ENCODE results near the gene RXRB.

The RXRB gene

DNA sequence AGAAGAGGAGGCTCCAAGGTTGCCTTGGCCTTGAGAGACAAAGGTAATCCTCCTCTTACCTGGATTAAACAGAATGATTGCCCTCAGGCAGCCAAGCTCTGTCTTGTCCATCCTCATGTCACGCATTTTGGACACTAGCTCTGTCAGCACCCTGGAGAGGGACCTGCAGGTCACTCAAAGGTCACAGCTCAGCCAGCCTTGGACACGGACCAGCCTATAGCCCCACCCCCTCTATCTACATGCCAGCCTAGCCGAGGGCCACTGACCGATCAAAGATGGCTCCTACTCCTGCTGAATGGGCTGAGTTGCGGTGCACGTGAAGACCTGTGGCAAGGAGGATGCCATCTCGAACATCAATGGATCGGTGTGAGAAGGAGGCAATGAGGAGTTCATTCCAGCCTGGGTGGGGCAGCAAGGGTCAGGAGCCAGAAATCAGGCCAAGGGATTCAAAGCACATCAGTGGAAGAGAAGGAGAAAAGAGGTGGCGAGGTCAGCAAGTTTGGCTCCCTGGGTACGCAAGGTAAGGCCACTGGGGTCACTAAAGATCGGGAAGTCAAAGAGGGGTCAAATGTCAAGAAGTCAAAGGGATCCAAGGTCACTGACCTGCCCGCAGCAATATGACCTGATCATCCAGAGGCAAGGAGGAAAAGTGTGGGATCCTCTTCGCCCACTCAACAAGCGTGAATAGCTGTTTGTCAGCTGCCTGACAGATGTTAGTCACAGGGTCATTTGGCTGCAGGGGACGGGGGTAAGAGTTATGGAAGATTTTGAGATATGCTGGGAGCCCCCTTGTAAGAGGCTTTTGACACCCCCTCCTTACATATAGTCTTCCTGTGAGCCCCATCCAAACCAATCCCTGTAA lies 4.9 kb downstream of the RXRB start:
- no peak for DNase-seq

- no peak for DNase-seq
Observed at GRCh38 chr6:33194431-33194979, 6.0 kb downstream of the RXRB start.

DNA sequence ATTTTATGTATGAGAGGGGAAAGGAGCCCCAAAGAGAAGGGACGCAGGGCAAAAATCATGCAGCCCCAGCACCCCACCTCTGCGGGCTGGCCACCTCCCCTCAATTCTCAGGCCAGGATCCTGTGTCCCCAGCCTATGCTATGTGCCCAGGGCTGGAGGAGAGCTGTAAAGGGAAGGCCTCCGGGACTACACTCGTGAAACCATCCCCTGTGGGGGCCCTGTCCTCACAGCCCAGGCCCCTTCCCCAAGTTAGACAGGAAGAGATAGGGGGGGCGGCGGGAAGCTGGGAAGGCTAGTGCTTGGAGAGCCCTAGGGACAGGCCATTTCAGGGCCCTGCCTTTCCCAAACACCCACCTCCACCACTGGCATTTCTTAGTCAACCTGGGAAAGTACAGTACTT lies 6.8 kb downstream of the RXRB start:
- no peak for DNase-seq

GRCh38 chr6:33192671-33193602 lies 7.5 kb downstream of the RXRB start:
- DNase-seq = no peak

GRCh38 chr6:33192105-33192646 lies 8.3 kb downstream of the RXRB start, which contains the start of gene COL11A2:
Gene COL11A2 (minus strand): TSS chr6:33192467. CDS start chr6:33192240, 227 bp downstream.
- no peak for DNase-seq

GRCh38 chr6:33191383-33192104 lies 8.9 kb downstream of the RXRB start:
- no peak for DNase-seq

GRCh38 chr6:33190504-33191107 lies 9.9 kb downstream of the RXRB start:
- DNase-seq = no peak

GRCh38 chr6:33189625-33190448 lies 10.6 kb downstream of the RXRB start:
- no peak for DNase-seq

DNA sequence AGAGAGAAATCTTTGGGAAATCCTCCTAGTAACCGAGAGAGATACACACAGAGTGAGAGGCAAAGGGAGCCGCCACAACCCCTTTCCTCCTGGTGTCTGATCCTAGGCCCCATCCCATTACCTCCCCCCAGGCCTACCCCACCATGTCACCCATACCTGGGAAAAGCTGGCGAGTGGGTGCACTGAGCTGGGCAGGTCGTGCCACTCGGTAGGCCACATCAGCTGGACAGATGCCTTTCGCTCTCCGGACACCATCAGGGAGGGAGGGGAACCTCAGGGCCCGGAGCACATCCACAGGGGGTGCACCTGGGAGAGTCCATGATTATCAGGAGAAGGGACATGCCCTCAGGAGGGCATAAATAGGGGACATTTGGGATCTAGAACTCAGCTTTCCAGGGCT lies 11.3 kb downstream of the RXRB start:
- no peak for DNase-seq

GRCh38 chr6:33187809-33188208 lies 12.7 kb downstream of the RXRB start:
- no peak for DNase-seq

DNA sequence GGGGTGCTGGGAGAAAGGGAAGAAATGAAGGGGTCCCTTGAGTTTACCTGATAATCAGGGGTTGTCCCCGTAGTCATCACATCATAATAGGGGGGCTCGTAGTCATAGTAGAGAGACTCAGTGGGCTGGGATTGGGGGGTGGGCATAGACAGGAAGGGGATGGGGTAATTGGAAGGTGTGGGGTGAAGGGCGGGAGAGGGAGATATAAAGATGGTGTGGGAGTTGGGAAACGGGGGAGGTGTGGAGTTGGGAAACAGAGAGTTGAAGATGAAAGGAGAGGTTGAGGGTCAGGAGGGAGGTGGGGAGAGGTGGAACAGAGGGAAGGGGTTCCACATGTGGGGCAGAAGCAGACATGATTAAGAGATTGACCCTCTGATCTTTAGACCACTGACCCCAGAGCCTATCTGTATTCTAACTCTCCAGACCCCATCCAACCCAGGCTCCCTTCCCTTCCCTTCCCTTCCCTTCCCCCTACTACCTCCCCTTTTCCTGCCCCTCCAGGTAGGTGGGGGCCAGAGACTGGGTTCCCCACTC lies 14.7 kb downstream of the RXRB start:
- DNase-seq = no peak

- no peak for DNase-seq
Observed at GRCh38 chr6:33185190-33185589, 15.3 kb downstream of the RXRB start.

GRCh38 chr6:33183071-33183683 lies 17.3 kb downstream of the RXRB start:
- no peak for DNase-seq

DNA sequence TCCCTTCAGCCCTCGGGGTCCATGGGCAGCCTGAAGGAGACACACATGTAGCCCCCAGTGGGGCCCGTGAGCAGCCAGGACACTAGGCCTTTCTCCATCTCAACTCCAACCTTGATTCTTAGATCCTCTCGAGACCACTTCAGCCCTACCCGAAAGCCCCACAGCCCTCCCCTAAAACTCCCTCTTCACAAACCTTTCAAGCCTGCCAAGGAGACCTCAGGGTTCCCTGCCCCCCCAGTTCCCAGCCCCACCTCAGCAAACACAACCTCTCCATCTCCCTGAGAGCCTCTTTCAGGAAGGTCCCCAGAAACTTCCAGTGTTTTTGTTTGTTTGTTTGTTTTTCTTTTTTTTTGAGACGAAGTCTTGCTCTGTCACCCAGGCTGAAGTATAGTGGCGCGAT lies 19.3 kb downstream of the RXRB start:
- no peak for DNase-seq

DNA sequence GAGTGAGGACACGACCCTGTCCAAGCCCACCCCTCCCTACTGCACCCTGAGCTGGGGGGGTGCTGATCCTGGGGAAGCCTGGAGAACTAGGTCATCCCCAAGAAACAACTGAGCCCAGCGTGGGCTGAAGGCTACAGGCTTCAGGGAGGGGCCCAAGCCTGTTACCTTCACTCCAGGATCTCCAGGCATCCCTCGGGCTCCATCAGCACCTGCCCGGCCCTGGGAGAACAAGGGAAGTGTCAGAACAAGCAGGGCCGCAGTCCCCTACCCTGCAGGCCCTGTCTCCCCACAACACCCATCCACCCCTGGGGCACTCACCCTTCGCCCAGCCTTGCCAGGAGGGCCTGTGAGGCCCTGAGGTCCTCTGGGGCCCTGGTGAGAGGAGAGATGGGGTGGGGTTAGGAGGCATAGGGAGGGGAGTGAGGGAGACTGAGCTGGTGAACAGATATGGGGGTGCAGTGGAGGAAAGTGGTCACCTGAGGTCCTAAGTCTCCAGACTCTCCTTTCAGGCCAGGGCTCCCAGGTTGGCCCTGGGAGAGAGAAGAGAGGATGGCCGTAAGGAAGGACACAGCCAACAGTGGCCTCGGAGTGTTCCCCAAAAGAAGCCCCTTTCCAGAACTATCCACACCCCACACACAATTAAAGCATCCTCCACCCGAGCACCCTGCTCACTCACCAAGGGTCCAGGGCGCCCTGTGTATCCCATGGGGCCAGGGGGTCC lies 21.6 kb downstream of the RXRB start:
- no peak for DNase-seq

GRCh38 chr6:33177552-33178446 lies 22.7 kb downstream of the RXRB start:
- DNase-seq = no peak

DNA sequence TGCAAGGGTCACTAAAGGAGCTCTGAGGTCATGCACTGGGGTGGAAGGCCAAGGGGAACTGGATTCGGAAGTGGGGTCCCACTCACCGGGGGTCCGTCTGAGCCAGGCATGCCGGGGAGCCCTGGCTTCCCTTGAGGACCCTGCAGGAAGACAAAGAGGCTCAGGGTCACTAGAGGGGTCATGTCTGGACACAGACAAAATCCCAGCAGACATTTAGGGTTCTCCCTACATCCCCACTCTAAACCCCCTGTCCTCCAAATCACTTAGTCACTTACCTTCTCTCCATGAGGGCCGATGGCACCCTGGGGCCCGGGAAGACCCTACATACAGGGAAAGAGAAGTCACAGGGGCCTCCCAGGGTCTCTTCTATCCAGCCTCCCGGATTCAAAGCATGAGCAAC lies 23.6 kb downstream of the RXRB start:
- DNase-seq = no peak

DNA sequence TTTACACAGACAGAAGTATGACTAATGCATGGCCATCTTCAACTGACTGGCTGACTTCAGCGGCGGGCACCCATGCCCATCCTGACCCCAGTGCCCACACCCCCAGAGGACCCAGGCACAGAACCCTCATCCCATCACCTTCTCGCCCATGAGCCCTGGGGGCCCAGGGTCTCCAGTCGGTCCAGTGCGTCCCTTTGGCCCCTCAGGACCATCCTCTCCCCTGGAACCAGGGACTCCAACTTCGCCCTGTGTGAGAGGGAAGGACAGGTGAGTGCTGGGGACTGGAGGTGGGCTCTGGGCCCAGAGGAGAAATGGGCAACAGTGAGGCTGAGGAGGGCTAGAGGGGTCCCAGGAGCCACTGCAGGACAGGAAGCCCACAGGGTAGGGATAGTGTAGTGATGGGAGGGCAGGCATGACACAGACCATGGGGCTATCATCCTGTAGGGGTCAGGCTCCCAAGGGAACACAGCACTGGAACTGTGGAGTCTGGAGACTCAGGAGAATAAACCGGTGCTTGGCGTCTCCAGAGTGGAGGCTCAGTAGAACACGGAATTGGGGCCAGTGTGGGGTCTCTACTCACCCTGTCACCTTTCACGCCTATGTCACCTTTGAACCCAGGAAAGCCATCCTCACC lies 24.9 kb downstream of the RXRB start:
- DNase-seq = no peak

Measured in DMS153 (cell line).